Ovary (tissue), 9 donors: ENCODE measurements around the gene HTRA3. TPM values are rescaled to one million over a fixed set of nuclear protein-coding genes. Genes with fewer than 3 reads are reported as not detected.

Source experiments
- DNase-seq, 5 donors: peaks; one replicate each; pipeline ENCODE4 v3.0.0-alpha.2; 2019 to 2020
- H3K27ac ChIP-seq, 2 donors: fragments of 200-600 bp; one replicate each; pipeline versions ENCODE4 v1.5.1 to v1.8.0; 2019 to 2022
- H3K27me3 ChIP-seq: fragments of 200-600 bp; one replicate; pipeline ENCODE4 v1.8.0; 2022
- H3K36me3 ChIP-seq: fragments of 200-600 bp; sonication (generic); one replicate; pipeline ENCODE4 v1.5.1; 2019
- H3K4me1 ChIP-seq: one replicate; pipeline ENCODE4 v1.8.1; 2013; ENCODE audit warnings: mild to moderate bottlenecking, moderate library complexity; ENCODE audit not compliant: insufficient read depth
- H3K4me3 ChIP-seq: fragments of 200-600 bp; sonication (generic); one replicate; pipeline ENCODE4 v1.5.1; 2017
- H3K9me3 ChIP-seq, 2 donors: fragments of 200-600 bp in 1 of 2; sonication (generic) in 1 of 2; one replicate each; pipeline versions ENCODE4 v1.5.1 to v1.8.1; 2013 to 2019; ENCODE audit warnings: mild to moderate bottlenecking in 1 of 2, moderate library complexity in 1 of 2
- EP300 ChIP-seq: sonication (generic); formaldehyde crosslinking; IDR thresholded peaks from one replicate; pipeline ENCODE4 v1.6.1; 2017; ENCODE audit warnings: antibody characterized with exemption
- POLR2A ChIP-seq: fragments of 450-650 bp; IDR thresholded peaks from one replicate; pipeline ENCODE4 v1.6.1; 2017; ENCODE audit warnings: antibody characterized with exemption, mild to moderate bottlenecking, moderate library complexity
- WGBS, 3 donors: extraction: QIAGEN DNeasy Blood & Tissue Kit in 1 of 3; methylation state at CpG; one replicate each; pipeline versions ENCODE4 v1.1.5 to v1.1.7; 2013 to 2017; 5-methylcytosine and 5-hydroxymethylcytosine counted together
- intact Hi-C, 4 donors: fragments of 100-400 bp; cut with DNase I; formaldehyde crosslinking; loops; one replicate each; pipeline versions ENCODE4 v1.11.0 to v1.15.1; 2022 to 2023
- polyA plus RNA-seq, 2 donors: library from polyadenylated mRNA; stranded (reverse); fragments of 200-250 nt in 1 of 2; fragments of 350-450 nt in 1 of 2; fragmentation: Illumina TruSeq in 1 of 2; extraction: RNeasy Lipid Tissue Mini Kit (QIAGEN cat#74804) in 1 of 2; gene quantifications; one replicate each; pipeline ENCODE4 v1.2.3, GENCODE V29; 2013 to 2014
- total RNA-seq, 7 donors: library from RNA; depleted of rRNA in 2 of 7; stranded (reverse); fragments of >200 nt in 2 of 7; fragmentation: NEBNext Ultra II Directional in 3 of 7; extraction: Animal tissue kit (Norgen Biotek cat#: 25700) in 3 of 7; gene quantifications; one replicate each; pipeline versions ENCODE4 v1.1.0 to v1.2.4, GENCODE V29; 2016 to 2023
- TF ChIP-seq, protein P1 (sequence below), 3 donors: fragments of 450-650 bp in 2 of 3; fragments of 200-600 bp in 1 of 3; IDR thresholded peaks; one replicate each; pipeline versions ENCODE4 v1.5.1 to v1.8.0; 2016 to 2022; ENCODE audit warnings: antibody characterized with exemption in 3 of 3, mild to moderate bottlenecking in 1 of 3
- donor health status: DM: no; HTN: no; CAD: no; lungs with moderate emphysema.
- donor health status: DM: no; HTN: no; CAD: no.
- donor health status: Bipolar disorder and iron deficiency.
- donor health status: DM: yes; HTN: yes; CAD: no.
- donor health status: DM: no; HTN: no; CAD: no.
- donor health status: DM: yes; HTN: yes; CAD: no.

Gene HTRA3
- total and polyA plus RNA-seq, 9 donors: 36.2 to 163 (median 64.7) TPM

DNA sequence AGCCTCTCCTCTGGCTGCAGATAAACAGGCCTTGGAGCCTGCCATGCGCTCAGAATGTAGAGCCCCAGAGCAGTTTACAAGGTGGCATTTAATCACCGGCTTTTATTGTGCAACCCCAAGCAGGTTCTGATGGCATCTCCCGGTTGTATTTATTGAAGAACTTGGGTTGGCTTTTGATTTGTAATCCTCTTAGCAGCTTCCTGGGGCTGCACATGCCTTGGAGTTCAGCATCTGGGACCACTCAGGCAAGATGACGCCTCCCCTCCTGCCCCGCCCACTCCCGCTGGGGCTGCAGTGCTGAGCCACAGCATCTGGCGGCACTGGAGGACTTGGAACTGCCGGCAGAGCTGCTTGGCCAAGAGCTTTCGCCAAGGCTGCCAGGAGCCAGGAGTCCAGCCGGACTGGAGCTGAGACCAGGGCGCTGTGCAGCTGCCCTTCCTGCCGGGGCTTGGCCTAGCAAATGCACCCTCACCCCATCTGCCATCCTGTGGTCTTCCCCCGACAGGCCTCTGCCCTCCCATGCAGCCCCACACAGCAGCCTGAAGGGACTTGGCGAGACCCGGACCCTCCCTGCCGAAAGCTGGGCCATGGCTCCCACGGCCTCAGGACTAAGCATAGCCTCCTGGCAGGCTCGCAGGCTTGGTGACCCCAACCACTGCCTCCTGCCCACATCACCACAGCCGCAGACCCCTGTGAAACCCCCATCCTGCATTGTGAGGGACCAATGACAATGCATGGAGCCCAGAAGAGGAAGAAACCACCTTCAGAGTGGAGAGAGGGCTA is 5.4 kb downstream of the HTRA3 start:
- Histone ChIP-seq H3K36me3 (no peaks in the 10 kb centered on the region), H3K4me1 (peaks cover 50% of the 10 kb centered on the region), H3K27me3 (no peaks in the 10 kb centered on the region), H3K4me3 (no peak overlapping the region), H3K9me3 (no peaks in the 10 kb centered on the region), H3K27ac (peak overlapping the region in 1 of 2 donors; percentile 72)
- TF ChIP-seq POLR2A (no peak), EP300 (no peak)
- TF ChIP-seq, protein P1, sequence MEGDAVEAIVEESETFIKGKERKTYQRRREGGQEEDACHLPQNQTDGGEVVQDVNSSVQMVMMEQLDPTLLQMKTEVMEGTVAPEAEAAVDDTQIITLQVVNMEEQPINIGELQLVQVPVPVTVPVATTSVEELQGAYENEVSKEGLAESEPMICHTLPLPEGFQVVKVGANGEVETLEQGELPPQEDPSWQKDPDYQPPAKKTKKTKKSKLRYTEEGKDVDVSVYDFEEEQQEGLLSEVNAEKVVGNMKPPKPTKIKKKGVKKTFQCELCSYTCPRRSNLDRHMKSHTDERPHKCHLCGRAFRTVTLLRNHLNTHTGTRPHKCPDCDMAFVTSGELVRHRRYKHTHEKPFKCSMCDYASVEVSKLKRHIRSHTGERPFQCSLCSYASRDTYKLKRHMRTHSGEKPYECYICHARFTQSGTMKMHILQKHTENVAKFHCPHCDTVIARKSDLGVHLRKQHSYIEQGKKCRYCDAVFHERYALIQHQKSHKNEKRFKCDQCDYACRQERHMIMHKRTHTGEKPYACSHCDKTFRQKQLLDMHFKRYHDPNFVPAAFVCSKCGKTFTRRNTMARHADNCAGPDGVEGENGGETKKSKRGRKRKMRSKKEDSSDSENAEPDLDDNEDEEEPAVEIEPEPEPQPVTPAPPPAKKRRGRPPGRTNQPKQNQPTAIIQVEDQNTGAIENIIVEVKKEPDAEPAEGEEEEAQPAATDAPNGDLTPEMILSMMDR (IDR thresholded peaks at IDR 0.05): peak; percentile 30 to 71 (median 65)
- intact Hi-C loops: loop anchor here (2.0 to 10.0 kb wide), 4 partner anchors 70 to 130 kb away; no protein-coding TSS in a partner anchor
- peak; percentile 94 to 97 (median 96) for DNase-seq
- WGBS, 3 donors: 13 to 22% (median 18%) methylated on average over 19 of the region's 19 CpGs

DNA sequence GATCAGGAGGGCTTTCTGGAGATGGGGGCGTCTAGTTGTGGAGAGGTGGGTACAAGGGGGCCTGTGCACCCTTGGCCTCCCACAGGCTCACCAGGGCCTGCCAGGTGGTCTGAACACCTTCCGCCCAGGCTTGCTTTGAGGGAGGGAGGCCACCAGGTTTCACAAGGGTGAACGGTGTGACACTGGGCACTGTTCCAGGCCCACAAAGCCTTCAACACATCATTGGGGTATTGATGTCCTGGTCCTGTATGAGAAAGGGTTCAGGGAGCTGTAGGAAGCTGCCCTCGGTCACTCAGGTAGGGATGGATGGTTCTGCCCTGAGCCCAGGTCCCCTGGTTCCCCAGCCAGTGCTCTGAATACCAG is 6.0 kb downstream of the HTRA3 start:
- Histone ChIP-seq H3K27ac (peak overlapping the region in 1 of 2 donors; percentile 72), H3K9me3 (no peaks in the 10 kb centered on the region), H3K4me1 (peaks cover 50% of the 10 kb centered on the region), H3K4me3 (no peak overlapping the region), H3K27me3 (no peaks in the 10 kb centered on the region), H3K36me3 (no peaks in the 10 kb centered on the region)
- TF ChIP-seq POLR2A: no peak
- TF ChIP-seq, protein P1 (IDR thresholded peaks at IDR 0.05): no peak
- no peak for TF ChIP-seq EP300
- DNase-seq: peak in 3 of 5 donors; percentile 48 to 56 (median 51)
- intact Hi-C loops: loop anchor here (2.0 to 10.0 kb wide), 4 partner anchors 69 to 129 kb away; no protein-coding TSS in a partner anchor
- 80 to 90% (median 82%) methylated on average over 4 of the region's 4 CpGs for WGBS, 3 donors

DNA sequence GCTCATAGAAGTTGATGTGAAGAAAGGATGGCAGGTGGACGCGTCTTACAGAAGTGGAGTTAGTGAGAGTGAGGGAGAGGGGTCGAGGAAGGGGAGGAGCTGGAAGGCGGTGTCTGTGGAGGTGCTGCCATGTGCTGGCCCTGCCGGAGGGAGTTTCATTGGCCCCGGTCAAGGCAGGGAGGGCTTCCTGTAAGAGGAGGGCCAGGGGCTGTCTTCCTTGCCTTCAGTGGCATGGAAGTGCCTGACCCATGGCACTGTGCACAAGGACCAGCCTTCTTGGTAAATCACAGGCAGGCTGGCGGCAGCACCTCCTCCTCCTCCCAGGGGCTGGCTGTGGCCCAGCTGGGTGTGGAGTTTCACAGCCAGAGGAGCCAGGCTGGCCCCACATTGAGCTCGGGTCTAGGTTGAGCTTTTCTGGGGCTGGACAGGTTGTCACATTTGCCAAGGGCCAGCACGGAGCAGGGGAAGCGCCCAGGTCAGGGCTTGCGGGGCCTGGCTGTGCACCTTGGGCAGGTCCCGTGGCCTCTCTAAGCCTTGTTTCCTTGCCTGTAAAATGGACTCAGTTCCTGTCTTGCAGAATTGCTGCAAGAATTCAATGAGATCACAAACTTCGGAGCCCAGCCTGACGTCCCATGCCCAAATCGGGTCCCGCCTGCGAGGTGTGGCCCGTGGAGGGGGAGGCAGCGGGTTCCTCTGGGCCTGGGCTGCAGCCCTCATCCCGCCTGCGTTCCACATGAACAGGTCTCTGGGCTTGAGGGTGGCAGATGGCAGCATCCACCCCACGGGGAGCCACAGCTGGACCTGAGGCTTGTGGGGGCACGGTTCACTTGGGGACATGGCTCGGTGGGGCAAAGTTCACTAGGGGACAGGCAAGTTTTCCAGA is 7.0 kb downstream of the HTRA3 start:
- DNase-seq: peak; percentile 64 to 78 (median 73)
- no peaks in the 10 kb centered on the region for H3K9me3 ChIP-seq
- TF ChIP-seq POLR2A (no peak), EP300 (no peak)
- TF ChIP-seq, protein P1 (IDR thresholded peaks at IDR 0.05): no peak
- no peaks in the 10 kb centered on the region for H3K27me3 ChIP-seq
- no peaks in the 10 kb centered on the region for H3K36me3 ChIP-seq
- intact Hi-C loops: loop anchor here in 1 of 4 donors (10.0 kb wide), 2 partner anchors 68 to 128 kb away; no protein-coding TSS in a partner anchor
- 61 to 71% (median 66%) methylated on average over 24 of the region's 24 CpGs for WGBS, 3 donors
- H3K27ac ChIP-seq: no peak overlapping the region
- peaks cover 53% of the 10 kb centered on the region for H3K4me1 ChIP-seq
- H3K4me3 ChIP-seq: no peak overlapping the region

DNA sequence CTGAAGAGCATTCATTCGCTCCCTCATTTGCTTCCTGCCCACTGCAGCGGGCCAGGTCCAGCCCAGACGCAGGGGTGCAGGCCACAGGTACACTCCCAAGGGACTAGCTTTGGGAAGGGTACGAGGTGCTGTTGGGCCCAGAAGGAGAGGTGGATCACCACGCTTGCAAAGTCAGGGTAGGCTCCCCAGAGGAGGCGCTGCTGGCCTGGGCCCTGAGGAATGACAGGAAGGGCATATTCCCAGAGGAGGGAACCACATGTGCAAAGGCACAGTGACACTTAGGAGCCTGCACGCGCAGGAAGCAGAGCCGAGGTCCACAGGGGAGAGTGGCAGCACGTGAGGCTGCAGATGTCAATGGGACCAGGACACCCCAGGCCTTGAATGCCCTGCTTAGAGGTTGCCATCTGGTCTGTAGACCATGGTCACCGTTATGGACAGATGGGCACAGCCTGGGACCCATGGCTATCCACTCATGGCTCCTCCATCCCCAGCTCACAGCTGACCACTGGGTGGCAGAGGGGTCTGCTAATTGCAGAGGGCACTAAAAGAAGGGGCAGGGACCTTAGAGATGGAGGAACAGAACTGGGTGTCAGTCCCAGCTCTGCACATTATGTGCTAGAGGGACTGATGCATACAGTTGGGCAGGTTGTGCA is 7.9 kb downstream of the HTRA3 start:
- Histone ChIP-seq H3K27me3 (no peaks in the 10 kb centered on the region), H3K36me3 (no peaks in the 10 kb centered on the region), H3K4me3 (no peak overlapping the region), H3K27ac (peak overlapping the region in 1 of 2 donors; percentile 73), H3K4me1 (peaks cover 50% of the 10 kb centered on the region), H3K9me3 (no peaks in the 10 kb centered on the region)
- intact Hi-C loops: loop anchor here in 1 of 4 donors (10.0 kb wide), 2 partner anchors 67 to 127 kb away; no protein-coding TSS in a partner anchor
- peak in 3 of 5 donors; percentile 23 to 36 (median 36) for DNase-seq
- TF ChIP-seq POLR2A: no peak
- no peak for TF ChIP-seq EP300
- TF ChIP-seq, protein P1 (IDR thresholded peaks at IDR 0.05): no peak
- 91 to 92% (median 91%) methylated on average over 11 of the region's 11 CpGs for WGBS, 3 donors
